ENCODE measurements around the gene UBA7.
"Not testable (repeated sequence)": the region's sequence is repeated elsewhere in the genome, so short reads cannot be mapped to it uniquely, and the experiment has no call there.

UBA7 gene, protein sequence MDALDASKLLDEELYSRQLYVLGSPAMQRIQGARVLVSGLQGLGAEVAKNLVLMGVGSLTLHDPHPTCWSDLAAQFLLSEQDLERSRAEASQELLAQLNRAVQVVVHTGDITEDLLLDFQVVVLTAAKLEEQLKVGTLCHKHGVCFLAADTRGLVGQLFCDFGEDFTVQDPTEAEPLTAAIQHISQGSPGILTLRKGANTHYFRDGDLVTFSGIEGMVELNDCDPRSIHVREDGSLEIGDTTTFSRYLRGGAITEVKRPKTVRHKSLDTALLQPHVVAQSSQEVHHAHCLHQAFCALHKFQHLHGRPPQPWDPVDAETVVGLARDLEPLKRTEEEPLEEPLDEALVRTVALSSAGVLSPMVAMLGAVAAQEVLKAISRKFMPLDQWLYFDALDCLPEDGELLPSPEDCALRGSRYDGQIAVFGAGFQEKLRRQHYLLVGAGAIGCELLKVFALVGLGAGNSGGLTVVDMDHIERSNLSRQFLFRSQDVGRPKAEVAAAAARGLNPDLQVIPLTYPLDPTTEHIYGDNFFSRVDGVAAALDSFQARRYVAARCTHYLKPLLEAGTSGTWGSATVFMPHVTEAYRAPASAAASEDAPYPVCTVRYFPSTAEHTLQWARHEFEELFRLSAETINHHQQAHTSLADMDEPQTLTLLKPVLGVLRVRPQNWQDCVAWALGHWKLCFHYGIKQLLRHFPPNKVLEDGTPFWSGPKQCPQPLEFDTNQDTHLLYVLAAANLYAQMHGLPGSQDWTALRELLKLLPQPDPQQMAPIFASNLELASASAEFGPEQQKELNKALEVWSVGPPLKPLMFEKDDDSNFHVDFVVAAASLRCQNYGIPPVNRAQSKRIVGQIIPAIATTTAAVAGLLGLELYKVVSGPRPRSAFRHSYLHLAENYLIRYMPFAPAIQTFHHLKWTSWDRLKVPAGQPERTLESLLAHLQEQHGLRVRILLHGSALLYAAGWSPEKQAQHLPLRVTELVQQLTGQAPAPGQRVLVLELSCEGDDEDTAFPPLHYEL

DNA sequence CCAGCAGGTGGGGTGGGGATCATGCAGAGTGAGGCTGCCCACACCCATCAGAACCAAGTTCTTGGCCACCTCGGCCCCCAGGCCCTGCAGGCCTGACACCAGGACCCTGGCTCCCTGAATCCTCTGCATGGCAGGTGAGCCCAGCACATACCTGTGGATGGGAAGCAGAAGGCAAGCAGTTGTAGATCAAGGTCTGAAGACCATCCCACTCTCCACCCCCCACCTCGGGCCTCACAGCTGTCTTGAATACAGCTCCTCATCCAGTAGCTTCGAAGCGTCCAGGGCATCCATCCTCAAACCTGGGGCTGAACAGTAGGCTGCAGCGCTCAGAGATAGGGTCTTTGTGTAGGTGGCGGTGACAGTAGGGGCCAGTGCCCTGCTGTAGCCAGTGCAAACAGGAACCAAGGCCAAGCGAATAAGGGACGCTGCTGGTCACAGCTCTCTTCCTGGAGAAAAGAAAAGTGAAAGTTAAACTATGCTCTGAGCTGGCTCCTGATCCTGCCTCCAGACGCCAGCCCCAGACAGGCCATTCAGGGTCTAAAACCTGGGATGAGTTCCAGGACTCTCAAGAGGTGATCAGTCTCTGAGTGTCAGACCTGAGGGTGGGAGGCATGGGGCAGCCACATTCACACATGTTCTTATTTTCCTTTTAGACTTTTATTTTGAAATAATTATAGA lies at the start of gene UBA7:
UBA7 (minus strand) TSS at position 457 of the 678 bp plus-strand sequence; CDS start at position 291, 166 bp downstream.
- peak; percentile 42 for DNase-seq (ENCODE audit: low read depth)

DNA sequence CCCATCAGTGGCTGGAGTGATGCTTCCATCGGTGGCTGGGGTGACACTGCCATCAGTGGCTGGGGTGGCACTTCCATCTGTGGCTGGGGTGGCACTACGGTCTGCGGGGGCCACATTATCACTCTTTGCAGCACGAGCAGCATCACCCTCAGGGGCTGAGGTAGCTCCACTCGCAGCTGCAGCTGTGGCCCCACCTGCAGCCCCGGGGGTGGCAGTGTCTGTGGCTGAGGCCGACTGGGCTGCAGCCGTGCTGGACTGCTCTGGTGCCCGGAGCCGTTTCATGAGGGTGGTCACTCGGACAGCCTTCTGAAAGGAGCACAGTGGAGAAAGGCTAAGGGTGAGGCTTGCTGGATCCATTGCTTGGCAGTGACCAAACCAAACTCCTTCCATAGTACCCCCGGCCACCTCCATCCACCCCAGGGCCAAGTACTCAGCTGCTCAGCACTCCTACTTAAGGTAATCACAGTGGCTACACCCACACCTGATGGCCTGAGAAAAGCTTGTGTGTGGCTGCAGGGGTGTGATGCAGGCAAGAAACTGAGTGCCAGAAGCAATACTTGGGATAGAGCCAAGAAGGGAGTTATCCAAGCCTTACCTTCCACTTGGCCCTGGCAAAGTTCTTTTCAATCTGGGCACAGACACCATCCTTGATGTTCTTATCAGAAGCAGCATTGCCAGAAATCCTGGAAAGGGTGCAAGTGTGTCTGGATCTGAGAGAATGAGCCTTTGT lies 46.0 kb upstream of the UBA7 start:
- no peak for DNase-seq (ENCODE audit: low read depth)

DNA sequence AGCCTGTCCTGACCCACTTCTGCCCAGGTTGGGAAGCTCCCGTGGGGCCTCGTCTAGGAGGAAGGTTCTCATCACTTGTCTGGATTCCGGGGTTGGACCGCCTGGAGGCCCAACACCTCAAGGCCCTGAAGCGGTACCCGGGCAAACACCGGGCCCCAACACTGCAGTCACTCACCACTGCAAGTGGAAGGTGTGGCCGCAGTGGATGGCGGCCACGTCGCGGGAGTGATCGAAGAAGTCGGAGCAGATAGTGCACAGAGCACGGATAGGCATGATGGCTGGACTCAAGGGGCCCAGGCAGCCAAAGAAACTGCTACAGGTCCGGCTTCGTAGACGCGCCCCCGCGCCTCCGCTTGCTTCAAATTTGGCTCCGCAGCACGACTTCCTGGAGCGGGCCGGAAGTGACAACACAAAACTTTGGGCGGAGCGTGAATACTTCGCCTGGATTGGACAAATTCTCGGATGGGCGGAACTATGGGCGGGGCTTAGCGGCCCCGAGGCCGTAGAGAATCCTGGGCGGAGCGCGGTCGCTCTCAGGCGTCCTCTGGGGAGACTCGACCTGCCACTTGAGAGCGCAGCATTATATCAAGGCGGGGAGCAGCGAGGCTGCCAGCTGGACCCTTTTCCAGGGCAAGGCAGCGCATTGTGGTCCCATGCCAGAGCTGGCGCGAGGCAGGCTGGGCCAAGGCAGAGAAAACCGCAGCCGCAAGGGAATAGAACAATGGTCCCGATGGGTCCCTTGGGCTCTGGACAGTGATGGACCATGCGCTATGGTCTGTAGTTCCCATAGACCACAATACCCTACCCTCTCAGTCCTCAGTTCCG lies 42.6 kb upstream of the UBA7 start, which contains the start of gene TRAIP:
TRAIP (minus strand) TSS at position 384 of the 825 bp plus-strand sequence; CDS start at position 273, 111 bp downstream.
- peak; percentile 76 for DNase-seq (ENCODE audit: low read depth)

DNA sequence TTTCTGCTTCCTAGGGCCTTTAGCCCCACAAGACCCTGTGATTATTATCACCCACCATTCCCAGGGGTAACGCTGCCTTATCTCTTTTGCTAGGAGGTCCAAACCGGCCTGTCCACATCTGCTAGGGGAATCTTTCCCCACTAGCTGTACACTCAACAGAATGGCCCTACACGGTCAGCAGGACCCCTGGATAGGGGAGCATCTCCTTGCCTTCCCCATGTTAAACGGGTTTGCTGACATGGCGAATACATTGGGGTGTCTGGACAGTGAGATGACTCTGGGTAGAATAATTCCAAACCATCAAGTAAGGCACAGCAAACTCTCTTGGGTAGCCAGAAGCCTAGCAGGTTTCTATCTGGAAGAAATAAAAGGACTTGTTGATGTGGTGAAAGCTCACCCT lies 41.9 kb upstream of the UBA7 start:
- no peak for DNase-seq (ENCODE audit: low read depth)

DNA sequence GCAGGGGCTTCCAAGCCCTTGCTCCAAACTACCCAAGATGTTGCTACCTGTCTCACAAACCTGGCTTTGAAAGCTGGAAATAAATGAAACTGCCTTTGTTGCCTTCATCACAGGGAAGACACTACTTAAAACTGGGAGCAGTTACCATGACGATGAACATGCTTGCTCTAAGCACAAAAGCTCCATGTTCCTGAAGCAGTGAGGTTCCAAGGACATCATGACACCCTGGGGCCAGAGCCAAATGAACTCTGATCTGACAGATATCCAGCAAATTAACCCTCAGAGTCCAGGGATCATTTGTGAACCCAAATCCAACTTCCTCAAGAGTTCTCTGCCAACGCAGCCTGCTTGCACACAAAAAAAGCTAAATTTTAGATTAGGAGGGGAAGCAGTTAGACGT lies 31.9 kb upstream of the UBA7 start:
- DNase-seq (ENCODE audit: low read depth) = no peak

DNA sequence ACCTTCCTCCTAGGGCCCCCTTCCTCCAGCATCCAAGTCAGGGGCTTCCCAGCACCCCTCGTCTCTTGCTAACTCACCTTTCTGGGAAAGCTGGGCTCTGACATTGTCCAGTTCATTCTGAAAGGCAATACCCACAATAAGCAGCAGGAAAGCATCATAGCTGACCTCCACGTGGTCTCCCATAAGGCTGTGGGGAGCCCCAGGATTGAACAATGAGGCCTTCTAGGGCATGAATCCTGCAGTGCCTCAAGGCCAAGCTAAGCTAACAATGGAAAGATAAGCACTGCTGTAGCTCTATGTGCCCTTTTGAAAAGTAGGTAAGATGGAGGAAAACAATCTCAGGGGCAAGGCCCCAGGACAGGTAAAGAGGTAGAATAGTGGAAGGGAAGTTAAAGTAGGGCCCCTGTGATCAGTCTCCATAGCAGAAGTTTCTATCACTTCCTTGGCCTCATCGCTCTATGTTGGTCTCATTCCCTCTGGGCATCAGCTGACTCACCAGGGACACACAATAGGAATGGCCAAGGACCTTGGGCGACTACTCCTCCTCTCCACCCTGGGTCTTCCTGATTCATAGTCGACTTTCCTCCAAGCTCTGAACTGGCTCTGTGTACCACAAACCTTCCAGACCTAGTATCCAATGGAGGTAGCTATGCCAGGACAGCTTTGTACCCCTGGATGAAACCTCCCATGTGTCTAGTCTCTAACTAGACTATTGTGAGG lies 30.9 kb upstream of the UBA7 start:
- no peak for DNase-seq (ENCODE audit: low read depth)

DNA sequence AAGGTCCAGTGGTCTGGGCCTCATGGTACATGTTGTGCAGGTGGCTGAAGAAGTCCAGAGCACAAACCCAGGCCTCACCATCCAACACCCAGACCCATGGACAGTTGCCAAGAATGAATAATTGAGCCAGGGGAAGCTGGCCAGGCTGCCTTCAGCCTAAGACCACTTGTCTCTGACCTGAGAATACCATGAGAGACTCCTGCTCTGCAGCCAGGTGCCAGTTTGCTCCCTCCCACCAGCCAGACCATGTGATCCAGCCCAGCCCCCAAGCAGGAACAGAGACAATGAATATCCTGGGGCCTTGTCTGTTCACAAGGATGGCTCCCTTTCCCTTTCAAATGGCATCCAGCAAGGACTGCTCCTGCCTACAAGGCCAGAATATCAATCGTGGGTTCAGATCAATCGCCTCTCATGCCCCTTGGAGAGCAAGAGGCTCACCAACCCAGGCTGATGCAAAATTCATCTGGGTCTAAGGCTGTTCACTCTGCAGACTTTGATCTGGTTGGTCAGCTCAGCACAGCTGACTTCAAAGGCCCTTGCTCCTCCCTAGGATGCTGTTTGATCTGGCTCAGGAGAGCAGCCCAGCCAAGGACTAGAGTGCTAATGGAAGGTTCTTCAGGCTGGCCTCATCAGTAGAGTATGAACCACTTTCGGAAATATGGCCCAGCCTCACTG lies 29.2 kb upstream of the UBA7 start:
- no peak for DNase-seq (ENCODE audit: low read depth)

DNA sequence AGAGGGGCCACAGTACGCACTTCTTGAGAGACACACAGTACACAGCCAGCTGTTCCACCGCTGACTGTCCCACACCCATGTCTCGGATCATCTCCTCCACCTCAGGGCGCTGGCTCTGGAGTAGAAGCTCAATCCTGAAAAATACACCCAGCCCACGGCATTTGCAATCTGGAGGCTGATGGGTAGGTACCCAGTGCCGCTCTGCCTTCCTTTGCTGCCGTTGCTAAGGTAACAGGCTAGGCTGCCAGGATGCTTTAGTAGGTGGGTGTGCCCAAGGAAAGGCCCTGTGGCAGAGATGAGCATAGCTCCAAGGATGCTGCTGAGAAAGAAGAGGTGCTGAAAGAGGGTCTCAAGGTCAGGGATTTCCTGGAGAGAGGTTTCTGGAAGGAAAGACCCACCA lies 28.1 kb upstream of the UBA7 start:
- DNase-seq (ENCODE audit: low read depth) = no peak

DNA sequence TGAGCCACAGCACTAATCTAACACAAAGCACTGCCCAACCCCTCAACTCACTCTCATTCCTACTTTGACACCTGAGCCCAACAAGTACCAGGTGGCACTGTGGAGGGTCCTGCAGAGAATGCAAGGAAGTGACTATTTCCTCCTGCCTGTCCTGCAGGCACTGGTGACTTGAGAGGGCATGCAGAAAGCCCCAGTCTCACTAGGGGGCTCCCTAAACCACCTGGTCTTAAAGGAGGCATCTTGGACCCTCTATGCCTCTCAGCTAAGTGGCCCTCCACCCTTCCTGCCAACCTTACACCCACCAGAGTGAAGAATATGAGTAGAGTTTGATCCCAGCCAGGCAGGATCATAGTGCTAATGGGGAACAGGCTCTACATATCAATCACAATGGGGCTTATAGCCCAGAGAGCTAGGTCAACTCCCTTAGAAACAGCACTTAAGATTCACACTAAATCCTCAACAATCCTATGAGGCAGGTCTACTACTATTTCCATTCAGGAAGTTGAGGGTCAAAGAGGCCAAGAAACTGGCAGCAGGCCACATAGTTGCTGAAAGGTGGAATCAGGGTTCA lies 27.5 kb upstream of the UBA7 start:
- DNase-seq (ENCODE audit: low read depth) = no peak

DNA sequence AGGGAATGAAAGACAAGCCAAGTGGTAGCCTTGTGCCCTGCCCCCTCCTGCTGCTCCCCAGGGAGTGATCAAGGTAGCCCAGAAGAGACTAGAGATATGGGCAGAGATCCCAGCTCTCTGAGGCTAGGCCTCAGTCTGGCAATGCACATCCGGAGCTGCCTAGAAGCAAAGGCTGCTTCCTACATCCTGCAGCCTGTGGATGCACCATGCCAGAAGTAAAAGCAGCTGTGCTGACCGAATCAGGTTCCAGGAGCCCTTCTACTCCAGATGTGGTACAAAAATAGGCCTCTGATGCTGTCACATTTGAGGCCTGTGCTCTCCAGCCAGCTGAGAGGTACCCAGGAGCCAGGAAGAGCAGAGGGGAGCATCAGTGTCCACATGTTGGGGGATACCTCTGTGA lies 26.6 kb upstream of the UBA7 start:
- DNase-seq (ENCODE audit: low read depth) = no peak

DNA sequence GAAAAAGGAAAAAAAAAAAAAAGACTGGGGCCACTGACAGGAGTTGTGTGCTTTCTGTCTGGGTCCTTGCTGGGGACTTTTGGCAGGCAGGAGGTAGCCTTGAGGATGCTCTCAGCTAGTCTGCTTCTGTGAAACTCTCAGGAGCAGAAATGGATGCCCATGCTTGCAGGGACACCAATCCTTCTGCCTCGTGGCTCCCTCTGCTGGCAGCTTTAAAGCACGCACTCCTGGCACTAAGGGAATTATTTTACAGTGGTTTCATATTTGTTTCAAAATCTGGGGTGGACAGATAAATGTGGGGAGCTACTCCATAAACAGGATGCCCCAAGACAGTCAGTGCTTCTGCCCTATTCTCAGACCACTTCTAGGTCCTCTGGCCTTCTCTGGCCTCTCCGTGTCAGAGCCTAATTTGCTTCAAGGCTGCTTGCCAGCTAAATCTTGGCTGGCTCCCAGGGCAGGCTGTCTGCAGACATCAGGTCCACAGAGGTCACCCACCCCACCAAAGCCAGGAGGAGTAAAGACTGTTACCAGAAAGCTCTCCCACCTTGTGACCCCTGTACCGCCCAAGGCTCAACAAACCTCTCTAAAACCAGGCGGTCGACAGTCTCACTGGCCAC lies 25.5 kb upstream of the UBA7 start:
- DNase-seq (ENCODE audit: low read depth) = peak; percentile 28

DNA sequence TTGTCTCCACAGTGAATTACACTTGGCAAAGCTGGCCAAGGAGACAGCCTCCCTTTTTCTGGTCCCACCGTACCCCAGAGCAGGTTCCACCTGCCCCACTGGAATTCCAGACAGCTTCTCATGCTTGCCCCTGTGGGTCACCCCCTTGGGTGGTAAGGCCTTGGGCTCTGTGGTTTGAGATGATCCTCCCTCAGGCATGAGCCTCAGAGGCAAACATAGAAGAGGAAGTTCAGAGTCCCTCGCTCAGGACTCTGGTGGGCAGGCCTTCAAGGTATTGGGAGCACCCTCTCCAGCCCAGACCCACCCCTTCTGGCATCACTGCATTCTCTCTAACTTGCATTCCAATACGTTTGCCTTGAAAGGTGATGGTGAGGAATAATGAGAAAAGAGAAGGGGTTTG lies 17.6 kb upstream of the UBA7 start:
- no peak for DNase-seq (ENCODE audit: low read depth)

DNA sequence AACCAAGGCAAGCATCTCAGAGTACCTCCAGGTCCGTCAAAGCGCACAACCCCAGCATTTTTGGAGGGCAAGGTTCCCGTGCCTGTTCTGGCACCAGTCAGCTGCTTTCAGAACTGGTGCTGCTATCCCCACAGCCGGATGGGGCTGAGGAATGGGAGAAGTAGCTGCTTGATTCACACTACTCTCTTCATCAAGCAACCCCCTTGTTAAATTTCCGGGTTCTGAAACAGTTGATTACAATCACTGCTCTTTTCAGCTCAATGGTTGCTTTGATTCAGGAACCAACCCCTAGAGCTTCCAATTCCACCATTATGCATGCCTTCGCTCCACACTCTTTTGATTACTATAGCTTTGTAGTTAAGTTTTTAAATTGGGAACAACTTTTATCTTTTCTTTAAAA lies 12.3 kb upstream of the UBA7 start:
- no peak for DNase-seq (ENCODE audit: low read depth)

DNA sequence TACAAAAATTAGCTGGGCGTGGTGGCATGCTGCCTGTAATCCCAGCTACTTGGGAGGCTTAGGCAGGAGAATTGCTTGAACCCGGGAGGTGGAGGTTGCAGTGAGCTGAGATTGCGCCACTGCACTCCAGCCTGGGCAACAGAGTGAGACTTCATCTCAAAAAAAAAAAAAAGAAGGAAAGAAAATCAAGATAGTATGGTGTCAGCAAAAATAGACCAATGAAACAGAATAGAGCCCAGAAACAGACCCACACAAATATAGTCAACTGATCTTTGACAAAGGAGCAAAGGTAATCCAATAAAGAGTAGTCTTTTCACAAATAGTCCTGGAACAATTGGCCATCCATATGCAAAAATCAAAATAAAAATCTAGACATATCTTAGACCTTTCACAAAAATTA lies 9.4 kb upstream of the UBA7 start:
- DNase-seq (ENCODE audit: low read depth) = not testable (repeated sequence)

DNA sequence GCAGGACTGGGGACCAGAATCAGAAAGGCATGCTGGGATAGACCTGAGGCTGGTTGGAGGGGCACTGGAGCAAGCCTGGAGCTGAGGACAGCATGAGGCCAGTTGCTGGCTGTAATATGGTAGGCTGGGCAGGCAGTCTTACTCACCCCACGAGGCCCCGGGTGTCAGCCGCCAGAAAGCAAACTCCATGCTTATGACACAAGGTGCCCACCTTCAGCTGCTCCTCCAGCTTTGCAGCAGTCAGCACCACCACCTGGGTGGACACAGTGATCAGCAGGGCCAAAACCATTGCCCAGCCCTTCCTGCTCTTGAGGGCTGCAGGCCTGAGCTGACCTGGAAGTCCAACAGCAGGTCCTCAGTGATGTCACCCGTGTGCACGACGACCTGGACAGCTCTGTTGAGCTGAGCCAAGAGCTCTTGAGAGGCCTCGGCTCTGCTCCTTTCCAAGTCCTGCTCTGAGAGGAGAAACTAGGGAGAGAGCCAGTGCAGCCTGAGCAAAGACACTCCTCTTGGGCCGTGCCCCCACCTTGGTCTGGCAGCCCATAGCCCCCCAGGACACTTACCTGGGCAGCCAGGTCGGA lies 747 bp downstream of the UBA7 start:
- DNase-seq (ENCODE audit: low read depth) = no peak

DNA sequence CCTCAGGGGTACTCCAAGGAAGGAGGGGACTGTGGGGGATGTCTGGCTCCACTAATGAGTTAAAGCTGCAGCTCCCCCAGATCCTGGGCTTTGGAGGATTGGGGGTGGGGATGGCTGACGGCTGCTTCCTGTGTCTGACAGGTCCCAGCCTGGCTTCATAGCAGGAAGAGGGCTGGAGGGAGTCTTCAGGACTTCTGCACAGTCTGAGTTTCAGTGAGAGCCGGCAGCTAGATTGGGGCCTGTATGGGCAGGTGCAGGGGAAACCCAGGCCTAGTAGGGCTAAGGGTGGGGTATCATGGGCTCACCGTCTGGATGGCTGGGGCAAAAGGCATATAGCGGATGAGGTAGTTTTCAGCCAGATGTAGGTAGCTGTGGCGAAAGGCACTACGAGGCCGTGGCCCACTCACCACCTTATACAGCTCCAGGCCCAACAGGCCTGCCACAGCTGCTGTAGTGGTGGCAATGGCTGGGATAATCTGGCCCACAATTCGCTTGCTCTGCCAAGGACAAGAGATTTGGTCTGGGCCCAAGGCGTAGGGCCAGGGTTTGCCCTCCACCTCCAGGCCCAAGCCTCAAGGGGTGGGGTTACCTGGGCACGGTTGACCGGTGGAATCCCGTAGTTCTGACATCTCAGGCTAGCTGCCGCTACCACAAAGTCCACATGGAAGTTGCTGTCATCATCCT lies 6.2 kb downstream of the UBA7 start:
- no peak for DNase-seq (ENCODE audit: low read depth)

DNA sequence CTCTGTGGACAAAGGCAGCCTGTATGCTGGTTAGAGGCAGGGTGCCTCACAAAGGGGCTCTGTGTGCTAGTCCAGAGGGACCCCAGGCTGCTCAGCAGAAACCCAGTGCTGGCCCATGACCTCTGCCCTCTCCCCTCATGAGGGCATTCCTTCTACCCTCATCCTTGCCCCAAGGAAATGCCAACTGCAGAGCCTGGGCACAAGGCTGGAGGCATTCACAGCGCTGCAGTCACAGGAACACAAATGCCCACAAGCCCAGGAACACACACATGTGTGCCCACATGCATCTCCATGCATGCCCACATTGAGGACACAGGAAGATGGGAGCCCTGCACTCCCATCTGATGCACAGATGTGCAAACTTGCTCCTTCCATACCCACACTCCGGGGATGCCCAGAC lies 6.9 kb downstream of the UBA7 start:
- DNase-seq (ENCODE audit: low read depth) = no peak
